OCI-LY1 (cell line): Measurements from ENCODE around the gene WRNIP1.
"Not testable (repeated sequence)": the region's sequence is repeated elsewhere in the genome, so short reads cannot be mapped to it uniquely, and the experiment has no call there.

Experiments
- CTCF ChIP-seq: fragments of 200-600 bp; sonication (generic), shearing (Covaris generic); IDR thresholded peaks from 2 replicates; pipeline ENCODE4 v1.5.1; 2017; ENCODE audit warnings: mild to moderate bottlenecking, antibody characterized with exemption, low read length, moderate library complexity, mixed read lengths
- EZH2 ChIP-seq: fragments of 200-600 bp; sonication (generic), shearing (Covaris generic); IDR thresholded peaks from 2 replicates; pipeline ENCODE4 v1.8.0; 2017; ENCODE audit warnings: borderline replicate concordance, mixed run types, mild to moderate bottlenecking, antibody characterized with exemption, low read length, moderate library complexity, mixed read lengths

GRCh38 chr6:2801687-2802086 lies 36.5 kb downstream of the WRNIP1 start:
- TF ChIP-seq CTCF, EZH2: not testable (repeated sequence)
